ENCODE results near the gene DOCK7. TPM values are rescaled to one million over a fixed set of nuclear protein-coding genes. Genes with fewer than 3 reads are reported as not detected.
A peak's percentile ranks its signal among the peaks of the same experiment; 100 is the strongest.
"Not testable (repeated sequence)": the region's sequence is repeated elsewhere in the genome, so short reads cannot be mapped to it uniquely, and the experiment has no call there.

DOCK7 gene
- total RNA-seq, 2 experiments from 2014 or later, result 7.7 to 10.0 TPM

GRCh38 chr1:62720946-62721554 lies 32.9 kb upstream of the DOCK7 start:
- Mint-ChIP-seq H3K4me3 (no peak overlapping the region), H3K27ac (no peak overlapping the region), H3K4me1 (ENCODE audit: low read depth) (peaks cover 6% of the 10 kb centered on the region), H3K9me3 (no peaks in the 10 kb centered on the region), H3K27me3 (ENCODE audit: low read depth) (peaks cover 2% of the 10 kb centered on the region), H3K36me3 (ENCODE audit: low read depth) (no peaks in the 10 kb centered on the region)
- no peak for DNase-seq
- CTCF ChIA-PET, result no interaction called here
- intact Hi-C loops (cut with micrococcal nuclease), result no loop called here

- CTCF ChIA-PET, result interaction anchor here (0.6 to 0.7 kb wide), 2 partner anchors 226 to 377 kb away, joined by 3 read pairs; no protein-coding TSS in a partner anchor
Observed at GRCh38 chr1:62718400-62718799, 30.2 kb upstream of the DOCK7 start.

GRCh38 chr1:62717483-62717882 lies 29.3 kb upstream of the DOCK7 start:
- Mint-ChIP-seq H3K27ac (no peak overlapping the region), H3K4me1 (ENCODE audit: low read depth) (no peaks in the 10 kb centered on the region), H3K9me3 (no peaks in the 10 kb centered on the region), H3K36me3 (ENCODE audit: low read depth) (no peaks in the 10 kb centered on the region), H3K4me3 (no peak overlapping the region), H3K27me3 (ENCODE audit: low read depth) (no peaks in the 10 kb centered on the region)
- CTCF ChIA-PET, result no interaction called here
- DNase-seq, result no peak
- intact Hi-C loops (cut with micrococcal nuclease), result no loop called here

More at GRCh38 chr1:62718400-62718799, 30.2 kb upstream of the DOCK7 start:
- H3K4me3 Mint-ChIP-seq; intact Hi-C loops (cut with micrococcal nuclease); H3K4me1 Mint-ChIP-seq (ENCODE audit: low read depth); H3K27me3 Mint-ChIP-seq (ENCODE audit: low read depth); H3K9me3 Mint-ChIP-seq; H3K27ac Mint-ChIP-seq; H3K36me3 Mint-ChIP-seq (ENCODE audit: low read depth); DNase-seq: not testable (repeated sequence)

- Mint-ChIP-seq H3K4me3 (no peak overlapping the region), H3K27ac (no peak overlapping the region), H3K4me1 (ENCODE audit: low read depth) (no peaks in the 10 kb centered on the region), H3K9me3 (no peaks in the 10 kb centered on the region), H3K36me3 (ENCODE audit: low read depth) (no peaks in the 10 kb centered on the region), H3K27me3 (ENCODE audit: low read depth) (no peaks in the 10 kb centered on the region)
- intact Hi-C loops (cut with micrococcal nuclease), result no loop called here
- DNase-seq, result no peak
- CTCF ChIA-PET, result no interaction called here
Observed at GRCh38 chr1:62716397-62716796, 28.2 kb upstream of the DOCK7 start.

DNA sequence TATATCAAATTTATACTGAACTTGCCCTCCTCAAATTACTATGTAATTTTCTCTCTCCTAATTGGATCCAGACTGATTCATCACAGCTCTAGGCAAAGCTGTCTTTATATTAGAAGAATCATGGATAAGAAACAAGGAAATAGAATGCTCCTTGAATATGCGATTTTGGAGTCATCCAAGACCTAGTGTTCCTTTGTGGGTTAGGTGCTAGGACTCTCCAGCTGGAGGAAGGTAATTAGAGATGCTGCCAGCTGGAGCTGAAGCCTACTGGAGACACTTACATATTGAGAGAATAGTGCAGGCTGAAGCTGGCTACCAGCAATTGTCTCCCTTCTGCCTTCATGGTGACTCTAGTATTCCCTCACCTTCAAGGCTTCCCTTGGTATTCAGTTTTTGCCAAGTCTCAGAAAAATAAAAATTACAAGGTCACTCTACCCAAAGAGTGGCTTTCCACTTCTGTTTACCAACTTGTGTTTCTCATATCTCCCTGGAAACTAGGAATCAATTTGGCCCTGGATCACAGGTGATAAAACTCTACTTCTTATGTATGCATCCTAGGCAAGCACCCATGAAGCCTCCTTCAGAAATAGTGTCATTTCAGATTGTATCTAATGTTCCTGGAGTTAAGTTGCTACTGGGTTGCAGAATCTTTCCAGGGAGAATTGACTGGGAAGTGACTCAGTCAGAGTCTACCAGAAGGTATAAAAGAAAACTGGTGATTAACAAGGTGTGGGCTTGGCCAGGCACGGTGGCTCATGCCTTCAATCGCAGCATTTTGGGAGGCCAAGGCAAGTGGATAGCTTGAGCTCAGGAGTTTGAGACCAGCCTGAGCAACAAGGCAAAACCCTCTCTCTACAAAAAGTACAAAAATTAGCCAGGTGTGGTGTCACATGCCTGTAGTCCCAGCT lies 24.4 kb upstream of the DOCK7 start:
- Mint-ChIP-seq H3K27ac (no peak overlapping the region), H3K36me3 (ENCODE audit: low read depth) (no peaks in the 10 kb centered on the region), H3K4me1 (ENCODE audit: low read depth) (no peaks in the 10 kb centered on the region), H3K4me3 (no peak overlapping the region), H3K27me3 (ENCODE audit: low read depth) (no peaks in the 10 kb centered on the region), H3K9me3 (no peaks in the 10 kb centered on the region)
- CTCF ChIA-PET, result no interaction called here
- DNase-seq, result no peak
- intact Hi-C loops (cut with micrococcal nuclease), result no loop called here

GRCh38 chr1:62707744-62708120 lies 19.5 kb upstream of the DOCK7 start:
- Mint-ChIP-seq H3K4me3 (no peak overlapping the region), H3K36me3 (ENCODE audit: low read depth) (no peaks in the 10 kb centered on the region)

DNA sequence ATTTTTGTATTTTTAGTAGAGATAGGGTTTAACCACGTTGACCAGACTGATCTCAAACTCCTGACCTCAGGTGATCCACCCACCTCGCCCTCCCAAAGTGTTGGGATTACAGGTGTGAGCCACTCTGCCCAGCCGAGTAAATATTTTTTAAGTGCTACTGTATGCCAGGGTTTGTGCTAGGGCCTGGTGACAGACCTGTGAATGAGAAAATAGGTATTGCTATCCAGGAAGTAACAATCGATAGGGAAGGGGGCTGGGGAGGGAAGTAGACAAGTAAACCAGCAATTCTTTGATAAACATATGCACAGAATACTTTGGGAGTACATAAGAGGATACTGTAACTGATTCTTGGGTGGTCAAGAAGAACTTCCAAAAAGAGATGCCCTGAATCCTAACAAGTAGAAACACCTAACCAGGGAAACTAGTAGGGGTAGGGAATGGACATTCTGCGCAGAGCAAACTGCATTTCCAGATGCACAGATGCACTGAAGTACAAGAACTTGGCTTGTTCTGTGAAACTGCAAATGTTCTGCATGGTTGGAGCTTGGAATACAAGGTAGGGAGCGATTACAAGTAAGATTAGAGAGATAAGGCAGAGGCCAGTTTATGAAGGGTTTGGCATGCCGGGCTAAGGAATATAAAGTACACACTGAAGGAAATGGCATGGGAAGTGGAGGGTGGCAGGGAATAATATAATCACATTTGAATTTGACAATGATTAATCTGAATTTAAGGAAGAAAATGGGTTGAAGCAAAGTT lies 19.0 kb upstream of the DOCK7 start:
- DNase-seq, result no peak
- Mint-ChIP-seq H3K4me3 (no peak overlapping the region), H3K36me3 (ENCODE audit: low read depth) (no peaks in the 10 kb centered on the region), H3K9me3 (no peaks in the 10 kb centered on the region), H3K27me3 (ENCODE audit: low read depth) (no peaks in the 10 kb centered on the region), H3K4me1 (ENCODE audit: low read depth) (no peaks in the 10 kb centered on the region), H3K27ac (no peak overlapping the region)
- CTCF ChIA-PET, result no interaction called here
- intact Hi-C loops (cut with micrococcal nuclease), result no loop called here

More at GRCh38 chr1:62707744-62708120, 19.5 kb upstream of the DOCK7 start:
- Mint-ChIP-seq H3K4me1 (ENCODE audit: low read depth) (no peaks in the 10 kb centered on the region), H3K27ac (no peak overlapping the region), H3K9me3 (no peaks in the 10 kb centered on the region), H3K27me3 (ENCODE audit: low read depth) (no peaks in the 10 kb centered on the region)
- CTCF ChIA-PET, result no interaction called here
- intact Hi-C loops (cut with micrococcal nuclease), result no loop called here
- no peak for DNase-seq

GRCh38 chr1:62698161-62698560 lies 10.0 kb upstream of the DOCK7 start:
- CTCF ChIA-PET; intact Hi-C loops (cut with micrococcal nuclease); H3K9me3 Mint-ChIP-seq; H3K27ac Mint-ChIP-seq; DNase-seq; H3K4me1 Mint-ChIP-seq (ENCODE audit: low read depth); H3K36me3 Mint-ChIP-seq (ENCODE audit: low read depth); H3K4me3 Mint-ChIP-seq; H3K27me3 Mint-ChIP-seq (ENCODE audit: low read depth): not testable (repeated sequence)

DNA sequence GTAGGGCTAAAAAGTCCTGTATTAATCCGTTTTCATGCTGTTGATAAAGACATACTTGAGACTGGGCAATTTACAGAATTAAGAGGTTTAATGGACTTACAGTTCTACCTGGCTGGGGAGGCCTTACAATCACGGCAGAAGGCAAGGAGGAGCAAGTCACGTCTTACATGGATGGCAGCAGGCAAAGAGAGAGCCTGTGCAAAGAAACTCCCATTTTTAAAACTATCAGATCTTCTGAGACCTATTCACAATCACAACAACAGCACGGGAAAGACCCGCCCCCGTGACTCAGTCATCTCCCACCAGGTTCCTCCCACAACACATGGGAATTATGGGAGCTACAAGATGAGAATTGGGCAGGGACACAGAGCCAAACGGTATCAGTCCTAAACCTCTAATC lies 6.3 kb upstream of the DOCK7 start:
- H3K27ac Mint-ChIP-seq; H3K9me3 Mint-ChIP-seq; H3K36me3 Mint-ChIP-seq (ENCODE audit: low read depth); intact Hi-C loops (cut with micrococcal nuclease); H3K27me3 Mint-ChIP-seq (ENCODE audit: low read depth); H3K4me3 Mint-ChIP-seq; DNase-seq; H3K4me1 Mint-ChIP-seq (ENCODE audit: low read depth): not testable (repeated sequence)
- CTCF ChIA-PET, result interaction anchor here (0.7 kb wide), 1 partner anchor 32 kb away, joined by 3 read pairs; no protein-coding TSS in a partner anchor

DNA sequence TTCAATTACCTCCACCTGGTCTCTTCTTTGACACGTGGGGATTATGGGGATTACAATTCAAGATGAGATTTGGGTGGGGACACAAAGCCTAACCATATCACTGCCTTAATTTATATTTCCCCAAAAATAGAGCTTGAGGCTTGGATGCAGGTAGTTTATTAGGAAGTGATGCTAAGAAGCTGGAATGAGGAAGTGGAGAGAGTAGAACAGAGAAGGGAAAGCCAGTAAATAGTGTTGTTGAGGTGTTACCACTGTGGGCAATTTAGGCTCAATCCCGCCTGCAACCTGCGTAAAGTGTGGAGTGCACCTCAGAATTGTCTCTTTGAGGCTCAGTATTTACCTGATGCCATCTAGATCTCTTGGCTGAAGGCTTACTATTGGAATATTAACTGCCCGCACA lies 4.9 kb upstream of the DOCK7 start:
- intact Hi-C loops (cut with micrococcal nuclease), result no loop called here
- no peaks in the 10 kb centered on the region for H3K9me3 Mint-ChIP-seq
- peaks cover 14% of the 10 kb centered on the region for H3K4me1 Mint-ChIP-seq (ENCODE audit: low read depth)
- H3K27ac Mint-ChIP-seq, result no peak overlapping the region
- CTCF ChIA-PET, result interaction anchor here (1.1 kb wide), 1 partner anchor 235 kb away, joined by 3 read pairs; no protein-coding TSS in a partner anchor
- no peaks in the 10 kb centered on the region for H3K36me3 Mint-ChIP-seq (ENCODE audit: low read depth)
- H3K27me3 Mint-ChIP-seq (ENCODE audit: low read depth), result peaks cover 3% of the 10 kb centered on the region
- DNase-seq, result no peak
- H3K4me3 Mint-ChIP-seq, result no peak overlapping the region

DNA sequence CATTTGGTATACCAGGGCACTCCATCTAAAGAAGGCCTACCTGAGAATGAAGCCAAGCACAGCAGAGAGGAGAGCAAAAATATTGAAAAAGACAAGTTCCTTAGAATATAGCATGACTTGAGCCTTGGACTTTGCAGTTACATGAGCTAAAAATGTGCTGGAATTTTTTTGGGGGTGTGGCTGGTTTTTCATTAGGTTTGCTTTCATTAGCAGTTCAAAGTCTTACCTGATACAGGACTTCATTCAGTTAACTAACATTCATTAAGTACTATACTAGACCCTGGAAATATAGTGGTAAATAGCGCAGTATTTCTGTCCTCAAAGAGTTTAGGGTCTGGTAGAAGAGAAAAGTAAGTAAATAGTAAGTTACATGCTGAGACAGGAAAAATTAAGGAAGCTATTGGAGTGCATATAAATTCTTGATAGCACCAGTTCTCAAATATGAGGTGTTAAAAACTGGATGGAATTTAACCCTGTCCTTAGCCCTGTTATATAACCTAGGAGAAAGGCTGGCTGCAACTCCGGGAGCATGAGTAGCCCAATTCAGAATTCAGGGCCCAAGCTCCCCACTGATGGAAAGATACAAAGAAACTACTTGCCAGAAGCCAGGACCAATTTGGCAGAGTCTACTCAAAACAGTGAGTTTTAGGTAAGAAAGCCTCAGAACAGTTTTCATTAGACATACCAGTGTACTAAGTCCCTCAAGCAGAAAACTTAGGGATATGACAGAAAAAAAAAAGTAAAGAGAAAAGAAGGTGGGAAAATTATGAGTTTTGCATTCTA lies 3.1 kb upstream of the DOCK7 start:
- Mint-ChIP-seq H3K4me1 (ENCODE audit: low read depth) (peaks cover 21% of the 10 kb centered on the region), H3K36me3 (ENCODE audit: low read depth) (peaks cover 2% of the 10 kb centered on the region), H3K27me3 (ENCODE audit: low read depth) (peaks cover 3% of the 10 kb centered on the region), H3K4me3 (no peak overlapping the region), H3K27ac (no peak overlapping the region), H3K9me3 (no peaks in the 10 kb centered on the region)
- CTCF ChIA-PET, result interaction anchor here (0.7 kb wide), 1 partner anchor 849 kb away, joined by 3 read pairs; no protein-coding TSS in a partner anchor
- DNase-seq, result no peak
- intact Hi-C loops (cut with micrococcal nuclease), result no loop called here

DNA sequence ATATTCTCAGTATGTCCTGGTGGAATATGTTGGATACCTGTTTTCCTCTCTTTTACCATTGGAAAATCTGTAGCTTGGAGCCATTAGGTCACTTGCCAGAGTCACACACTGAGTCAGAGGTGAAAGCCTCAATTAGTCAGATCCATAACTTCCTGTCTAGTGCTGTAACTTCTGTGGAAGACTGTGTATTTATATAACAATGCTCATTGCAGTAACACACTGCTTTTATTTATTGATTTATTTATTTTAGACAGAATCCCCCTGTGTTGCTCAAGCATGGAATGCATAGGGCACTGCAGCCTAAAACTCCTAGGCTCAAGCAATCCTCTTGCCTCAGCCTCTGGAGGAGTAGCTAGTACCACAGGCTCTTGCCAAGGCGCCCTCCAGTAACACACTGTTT lies 1.3 kb upstream of the DOCK7 start:
- Mint-ChIP-seq H3K9me3 (no peaks in the 10 kb centered on the region), H3K27me3 (ENCODE audit: low read depth) (peaks cover 3% of the 10 kb centered on the region)

More for the DNA sequence above, 1.3 kb upstream of the DOCK7 start:
- Mint-ChIP-seq H3K36me3 (ENCODE audit: low read depth) (peaks cover 2% of the 10 kb centered on the region), H3K4me3 (no peak overlapping the region), H3K27ac (peak overlapping the region; percentile 51), H3K4me1 (ENCODE audit: low read depth) (peaks cover 26% of the 10 kb centered on the region)
- CTCF ChIA-PET, result no interaction called here
- peak; percentile 14 for DNase-seq
- intact Hi-C loops (cut with micrococcal nuclease), result loop anchor here (5.0 kb wide), 1 partner anchor 1612 kb away; no protein-coding TSS in a partner anchor
